ENCODE measurements around the gene OR12D2.

DNA sequence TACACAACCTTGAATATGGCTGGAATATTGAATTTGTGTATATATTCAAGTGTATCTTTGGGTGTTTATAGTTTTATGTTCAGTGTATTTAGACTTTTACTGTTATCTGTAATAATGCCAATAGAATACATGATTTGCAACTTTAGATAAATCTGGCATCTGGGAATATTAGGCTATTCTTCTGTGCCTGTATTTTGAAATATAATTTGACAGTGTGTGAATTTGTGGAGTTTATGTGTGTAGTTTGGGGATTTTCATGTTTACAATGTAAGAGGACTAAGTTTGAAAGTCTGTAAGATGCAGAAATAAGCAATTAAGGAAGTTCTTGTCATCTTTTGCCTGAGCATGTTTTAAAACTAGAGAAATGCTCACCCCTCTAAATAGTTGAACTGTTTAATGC lies 43.6 kb downstream of the OR12D2 start, which contains the start of gene OR10C1:
- TF ChIP-seq, protein P1, sequence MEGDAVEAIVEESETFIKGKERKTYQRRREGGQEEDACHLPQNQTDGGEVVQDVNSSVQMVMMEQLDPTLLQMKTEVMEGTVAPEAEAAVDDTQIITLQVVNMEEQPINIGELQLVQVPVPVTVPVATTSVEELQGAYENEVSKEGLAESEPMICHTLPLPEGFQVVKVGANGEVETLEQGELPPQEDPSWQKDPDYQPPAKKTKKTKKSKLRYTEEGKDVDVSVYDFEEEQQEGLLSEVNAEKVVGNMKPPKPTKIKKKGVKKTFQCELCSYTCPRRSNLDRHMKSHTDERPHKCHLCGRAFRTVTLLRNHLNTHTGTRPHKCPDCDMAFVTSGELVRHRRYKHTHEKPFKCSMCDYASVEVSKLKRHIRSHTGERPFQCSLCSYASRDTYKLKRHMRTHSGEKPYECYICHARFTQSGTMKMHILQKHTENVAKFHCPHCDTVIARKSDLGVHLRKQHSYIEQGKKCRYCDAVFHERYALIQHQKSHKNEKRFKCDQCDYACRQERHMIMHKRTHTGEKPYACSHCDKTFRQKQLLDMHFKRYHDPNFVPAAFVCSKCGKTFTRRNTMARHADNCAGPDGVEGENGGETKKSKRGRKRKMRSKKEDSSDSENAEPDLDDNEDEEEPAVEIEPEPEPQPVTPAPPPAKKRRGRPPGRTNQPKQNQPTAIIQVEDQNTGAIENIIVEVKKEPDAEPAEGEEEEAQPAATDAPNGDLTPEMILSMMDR (IDR thresholded peaks at IDR 0.05; ENCODE audit: low read depth, low read length, missing input control): no peak
- TF ChIP-seq ZBTB33 (IDR thresholded peaks at IDR 0.05): no peak
- no peak for TF ChIP-seq JUND (IDR thresholded peaks at IDR 0.05)
- no peak for TF ChIP-seq HNF4A (conservative IDR thresholded peaks at IDR 0.05)
- TF ChIP-seq SP1 (IDR thresholded peaks at IDR 0.05): no peak
- no peak for TF ChIP-seq YY1 (IDR thresholded peaks at IDR 0.05)
- TF ChIP-seq MAX (IDR thresholded peaks at IDR 0.05): no peak
- TF ChIP-seq GABPA (IDR thresholded peaks at IDR 0.05 in 1 of 2, conservative IDR thresholded peaks at IDR 0.05 in 1 of 2): no peak
- no peak for TF ChIP-seq NR2F2 (IDR thresholded peaks at IDR 0.05)
- TF ChIP-seq FOXA2 (IDR thresholded peaks at IDR 0.05): no peak
